Body of pancreas (tissue), 4 donors: ENCODE measurements around the gene MAPK1.

Experiments used
- POLR2A ChIP-seq, 3 donors: fragments of 450-650 bp; IDR thresholded peaks; one replicate each; pipeline ENCODE4 v1.6.1; 2016; ENCODE audit warnings: antibody characterized with exemption in 3 of 3, mild to moderate bottlenecking in 2 of 3
- TF ChIP-seq, protein P1 (sequence below), 7 experiments: fragments of 450-650 bp in 4 of 7; fragments of 200-600 bp in 3 of 7; sonication (generic) in 3 of 7; IDR thresholded peaks; one replicate each; pipeline ENCODE4 v1.5.1; 2016 to 2019; ENCODE audit warnings: antibody characterized with exemption in 7 of 7

DNA sequence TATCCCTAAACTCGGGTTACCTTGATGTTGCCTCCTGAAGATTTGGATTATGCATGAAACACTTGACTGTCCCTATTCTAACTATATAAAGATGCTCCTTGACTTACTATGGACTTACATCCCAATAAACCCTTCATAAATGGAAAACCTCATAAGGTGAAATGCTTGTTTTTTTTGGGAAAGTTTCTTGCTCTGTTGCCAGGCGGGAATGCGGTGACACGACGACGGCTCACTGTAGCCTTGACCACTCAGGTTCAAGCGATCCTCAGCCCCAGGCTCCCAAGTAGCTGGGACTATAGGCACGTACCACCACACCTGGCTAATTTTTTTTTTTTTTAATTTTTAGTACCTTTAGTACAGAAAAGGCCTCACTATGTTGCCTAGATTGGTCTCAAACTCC, 10.6 kb downstream of the MAPK1 start:
- TF ChIP-seq, protein P1, sequence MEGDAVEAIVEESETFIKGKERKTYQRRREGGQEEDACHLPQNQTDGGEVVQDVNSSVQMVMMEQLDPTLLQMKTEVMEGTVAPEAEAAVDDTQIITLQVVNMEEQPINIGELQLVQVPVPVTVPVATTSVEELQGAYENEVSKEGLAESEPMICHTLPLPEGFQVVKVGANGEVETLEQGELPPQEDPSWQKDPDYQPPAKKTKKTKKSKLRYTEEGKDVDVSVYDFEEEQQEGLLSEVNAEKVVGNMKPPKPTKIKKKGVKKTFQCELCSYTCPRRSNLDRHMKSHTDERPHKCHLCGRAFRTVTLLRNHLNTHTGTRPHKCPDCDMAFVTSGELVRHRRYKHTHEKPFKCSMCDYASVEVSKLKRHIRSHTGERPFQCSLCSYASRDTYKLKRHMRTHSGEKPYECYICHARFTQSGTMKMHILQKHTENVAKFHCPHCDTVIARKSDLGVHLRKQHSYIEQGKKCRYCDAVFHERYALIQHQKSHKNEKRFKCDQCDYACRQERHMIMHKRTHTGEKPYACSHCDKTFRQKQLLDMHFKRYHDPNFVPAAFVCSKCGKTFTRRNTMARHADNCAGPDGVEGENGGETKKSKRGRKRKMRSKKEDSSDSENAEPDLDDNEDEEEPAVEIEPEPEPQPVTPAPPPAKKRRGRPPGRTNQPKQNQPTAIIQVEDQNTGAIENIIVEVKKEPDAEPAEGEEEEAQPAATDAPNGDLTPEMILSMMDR (IDR thresholded peaks at IDR 0.05) = no peak
- no peak for TF ChIP-seq POLR2A (IDR thresholded peaks at IDR 0.05)
